Liver (tissue), 9 donors: ENCODE data around the gene ACD. TPM values are rescaled to one million over a fixed set of nuclear protein-coding genes. Genes with fewer than 3 reads are reported as not detected.

ENCODE experiments used
- DNase-seq: peaks from one replicate; pipeline ENCODE4 v3.0.0-alpha.2; 2017; ENCODE audit warnings: low spot score
- H3K27ac ChIP-seq, 2 donors: one replicate each; pipeline ENCODE4 v1.7.0; 2013; ENCODE audit warnings: inconsistent platforms in 2 of 2, low read length in 2 of 2, control low read depth in 1 of 2, low read depth in 1 of 2, mild to moderate bottlenecking in 1 of 2
- H3K27me3 ChIP-seq, 4 donors: one replicate each; pipeline versions ENCODE4 v1.6.1 to v1.7.0; 2013; ENCODE audit warnings: low read length in 3 of 4, inconsistent platforms in 1 of 4, mild to moderate bottlenecking in 1 of 4, moderate library complexity in 1 of 4; ENCODE audit not compliant: control insufficient read depth in 4 of 4, insufficient read depth in 4 of 4
- H3K36me3 ChIP-seq, 4 donors: one replicate each; pipeline versions ENCODE4 v1.6.1 to v1.7.0; 2013; ENCODE audit warnings: low read length in 3 of 4, mild to moderate bottlenecking in 3 of 4, low read depth in 1 of 4, moderate library complexity in 1 of 4; ENCODE audit not compliant: control insufficient read depth in 4 of 4, insufficient read depth in 3 of 4
- H3K4me1 ChIP-seq, 4 donors: one replicate each; pipeline versions ENCODE4 v1.6.1 to v1.7.0; 2013; ENCODE audit warnings: low read length in 3 of 4, mild to moderate bottlenecking in 3 of 4, moderate library complexity in 1 of 4; ENCODE audit not compliant: control insufficient read depth in 4 of 4, insufficient read depth in 4 of 4
- H3K4me3 ChIP-seq, 3 donors: one replicate each; pipeline versions ENCODE4 v1.6.1 to v1.7.0; 2013; ENCODE audit warnings: low read length in 3 of 3, control low read depth in 1 of 3, low read depth in 1 of 3, mild to moderate bottlenecking in 1 of 3
- H3K9ac ChIP-seq, 2 donors: one replicate each; pipeline ENCODE4 v1.7.0; 2013; ENCODE audit warnings: low read length in 2 of 2, mild to moderate bottlenecking in 2 of 2, moderate library complexity in 2 of 2, control low read depth in 1 of 2, low read depth in 1 of 2
- H3K9me3 ChIP-seq, 4 donors: one replicate each; pipeline versions ENCODE4 v1.6.1 to v1.7.0; 2013; ENCODE audit warnings: low read length in 3 of 4; ENCODE audit not compliant: control insufficient read depth in 4 of 4
- CTCF ChIP-seq: fragments of 150-350 bp; IDR thresholded peaks from 2 replicates; pipeline ENCODE4 v1.5.1; 2017; ENCODE audit warnings: improper control_type of control experiment, low read depth, low read length; ENCODE audit not compliant: missing input control
- FOXA1 ChIP-seq: IDR thresholded peaks from 2 replicates; pipeline ENCODE4 v1.6.1; 2016; ENCODE audit warnings: antibody characterized with exemption
- HNF4A ChIP-seq, 2 donors: conservative IDR thresholded peaks; 2 replicates each; pipeline ENCODE4 v1.6.1; 2016; ENCODE audit warnings: antibody characterized with exemption in 2 of 2, mild to moderate bottlenecking in 2 of 2
- HNF4G ChIP-seq: IDR thresholded peaks from 2 replicates; pipeline ENCODE4 v1.6.1; 2016; ENCODE audit warnings: antibody characterized with exemption
- JUND ChIP-seq, 2 donors: IDR thresholded peaks; 2 replicates each; pipeline ENCODE4 v1.6.1; 2016; ENCODE audit warnings: antibody characterized with exemption in 2 of 2
- NR2F2 ChIP-seq: IDR thresholded peaks from 2 replicates; pipeline ENCODE4 v1.6.1; 2016; ENCODE audit warnings: antibody characterized with exemption
- RAD21 ChIP-seq, 2 donors: IDR thresholded peaks; 2 replicates each; pipeline ENCODE4 v1.6.1; 2016; ENCODE audit warnings: antibody characterized with exemption in 2 of 2, mild to moderate bottlenecking in 2 of 2
- REST ChIP-seq: IDR thresholded peaks from 2 replicates; pipeline ENCODE4 v1.6.1; 2016; ENCODE audit warnings: antibody characterized with exemption, mild to moderate bottlenecking
- RXRA ChIP-seq, 2 donors: IDR thresholded peaks; 2 replicates each; pipeline ENCODE4 v1.6.1; 2017 to 2018; ENCODE audit warnings: antibody characterized with exemption in 2 of 2, mild to moderate bottlenecking in 1 of 2
- SP1 ChIP-seq: IDR thresholded peaks from 2 replicates; pipeline ENCODE4 v1.6.1; 2018; ENCODE audit warnings: antibody characterized with exemption, mild to moderate bottlenecking
- TAF1 ChIP-seq: conservative IDR thresholded peaks from 2 replicates; pipeline ENCODE4 v1.6.1; 2016; ENCODE audit warnings: antibody characterized with exemption, mild to moderate bottlenecking
- YY1 ChIP-seq: IDR thresholded peaks from 2 replicates; pipeline ENCODE4 v1.6.1; 2016; ENCODE audit warnings: antibody characterized with exemption, mild to moderate bottlenecking
- WGBS: extraction: QIAGEN DNeasy Blood & Tissue Kit; methylation state at CpG from one replicate; pipeline ENCODE4 v1.1.7; 2013; 5-methylcytosine and 5-hydroxymethylcytosine counted together
- polyA plus RNA-seq, 2 donors: library from polyadenylated mRNA; stranded (reverse) in 1 of 2; unstranded in 1 of 2; fragments of 200-250 nt in 1 of 2; fragments of >200 nt in 1 of 2; fragmentation: Nextera tagmentation in 1 of 2; extraction: Ambion mirVana in 1 of 2; gene quantifications; one replicate each; pipeline versions ENCODE4 v1.2.1 to v1.2.3, GENCODE V29; 2013 to 2015
- total RNA-seq, 2 donors: library from RNA; depleted of rRNA; stranded (reverse); fragments of >200 nt; gene quantifications; one replicate each; pipeline ENCODE4 v1.2.3, GENCODE V29; 2014
- TF ChIP-seq, protein P1 (sequence below): IDR thresholded peaks from 2 replicates; pipeline ENCODE4 v1.6.1; 2016; ENCODE audit warnings: antibody characterized with exemption
- TF ChIP-seq, protein P2 (sequence below): IDR thresholded peaks from 2 replicates; pipeline ENCODE4 v1.6.1; 2016; ENCODE audit warnings: antibody characterized with exemption
- TF ChIP-seq, protein P3 (sequence below): IDR thresholded peaks from 2 replicates; pipeline ENCODE4 v1.6.1; 2016; ENCODE audit warnings: antibody characterized with exemption
- donor health status: healthy.
- donor health status: healthy.
- donor health status: healthy.
- donor health status: healthy.
- donor health status: healthy.

ACD gene
- total and polyA plus RNA-seq, 4 donors: 4.3 to 5.6 (median 5.1) TPM

DNA sequence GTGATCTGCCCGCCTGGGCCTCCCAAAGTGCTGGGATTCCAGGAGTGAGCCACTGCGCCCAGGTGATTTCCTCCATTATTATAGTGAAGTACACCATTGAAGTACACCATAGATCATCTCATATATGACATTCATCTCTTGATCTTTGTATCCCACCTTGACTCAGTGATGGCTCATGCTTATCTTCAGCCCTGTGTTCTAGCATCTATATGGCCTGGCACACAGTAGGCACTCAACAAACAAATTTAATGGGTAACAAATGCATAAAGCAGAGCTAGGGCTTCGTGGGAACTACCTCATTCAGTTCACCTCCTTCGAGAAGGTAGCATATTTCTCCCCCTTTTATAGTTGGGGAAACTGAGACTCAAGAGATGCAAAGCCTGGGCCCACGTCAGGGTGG lies 5.5 kb upstream of the ACD start:
- H3K27me3 ChIP-seq: no peaks in the 10 kb centered on the region
- WGBS: 77% methylated on average over 5 of the region's 5 CpGs
- H3K36me3 ChIP-seq: no peaks in the 10 kb centered on the region
- peak overlapping the region in 1 of 3 donors; percentile 80 for H3K4me3 ChIP-seq
- H3K9ac ChIP-seq: peak overlapping the region in 1 of 2 donors; percentile 6
- no peak for DNase-seq
- no peak overlapping the region for H3K27ac ChIP-seq
- H3K4me1 ChIP-seq: peaks cover 21 to 74% (median 51%) of the 10 kb centered on the region in 4 donors
- TF ChIP-seq NR2F2 (no peak), TAF1 (no peak), YY1 (no peak)
- H3K9me3 ChIP-seq: no peaks in the 10 kb centered on the region

DNA sequence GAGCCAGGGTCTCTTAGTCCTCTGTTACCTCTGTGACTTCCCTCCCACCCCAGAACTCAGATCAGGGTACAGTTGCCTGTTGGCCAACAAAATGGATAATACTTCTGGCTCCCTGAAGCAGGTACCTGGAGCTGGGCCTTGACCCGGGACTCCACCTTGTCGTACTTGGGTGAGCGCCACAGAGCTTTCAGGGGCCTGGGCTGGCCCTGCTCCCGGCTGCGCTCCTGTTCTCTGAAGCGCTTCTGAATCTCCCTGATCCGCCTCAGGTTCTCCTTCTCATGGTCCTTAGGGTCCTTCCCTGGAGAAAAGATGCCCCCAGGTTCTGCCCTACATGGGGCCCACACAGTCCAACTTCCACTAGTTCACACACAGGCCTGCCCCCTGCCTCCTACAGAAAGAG lies 4.8 kb upstream of the ACD start:
- Histone ChIP-seq H3K4me1 (peaks cover 21 to 78% (median 54%) of the 10 kb centered on the region in 4 donors), H3K27ac (no peak overlapping the region), H3K9ac (no peak overlapping the region), H3K9me3 (no peaks in the 10 kb centered on the region), H3K27me3 (no peaks in the 10 kb centered on the region), H3K36me3 (no peaks in the 10 kb centered on the region), H3K4me3 (no peak overlapping the region)
- DNase-seq: no peak
- WGBS: 89% methylated on average over 7 of the region's 7 CpGs
- TF ChIP-seq HNF4G (no peak), HNF4A (conservative IDR thresholded peaks at IDR 0.05) (no peak), CTCF (no peak), SP1 (no peak), JUND (IDR thresholded peaks at IDR 0.05) (no peak), YY1 (no peak), RAD21 (IDR thresholded peaks at IDR 0.05) (no peak), TAF1 (no peak), FOXA1 (no peak), REST (no peak), NR2F2 (no peak), RXRA (IDR thresholded peaks at IDR 0.05) (no peak)
- TF ChIP-seq, protein P1, sequence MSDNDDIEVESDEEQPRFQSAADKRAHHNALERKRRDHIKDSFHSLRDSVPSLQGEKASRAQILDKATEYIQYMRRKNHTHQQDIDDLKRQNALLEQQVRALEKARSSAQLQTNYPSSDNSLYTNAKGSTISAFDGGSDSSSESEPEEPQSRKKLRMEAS: no peak
- TF ChIP-seq, protein P2, sequence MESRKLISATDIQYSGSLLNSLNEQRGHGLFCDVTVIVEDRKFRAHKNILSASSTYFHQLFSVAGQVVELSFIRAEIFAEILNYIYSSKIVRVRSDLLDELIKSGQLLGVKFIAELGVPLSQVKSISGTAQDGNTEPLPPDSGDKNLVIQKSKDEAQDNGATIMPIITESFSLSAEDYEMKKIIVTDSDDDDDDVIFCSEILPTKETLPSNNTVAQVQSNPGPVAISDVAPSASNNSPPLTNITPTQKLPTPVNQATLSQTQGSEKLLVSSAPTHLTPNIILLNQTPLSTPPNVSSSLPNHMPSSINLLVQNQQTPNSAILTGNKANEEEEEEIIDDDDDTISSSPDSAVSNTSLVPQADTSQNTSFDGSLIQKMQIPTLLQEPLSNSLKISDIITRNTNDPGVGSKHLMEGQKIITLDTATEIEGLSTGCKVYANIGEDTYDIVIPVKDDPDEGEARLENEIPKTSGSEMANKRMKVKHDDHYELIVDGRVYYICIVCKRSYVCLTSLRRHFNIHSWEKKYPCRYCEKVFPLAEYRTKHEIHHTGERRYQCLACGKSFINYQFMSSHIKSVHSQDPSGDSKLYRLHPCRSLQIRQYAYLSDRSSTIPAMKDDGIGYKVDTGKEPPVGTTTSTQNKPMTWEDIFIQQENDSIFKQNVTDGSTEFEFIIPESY: no peak
- TF ChIP-seq, protein P3, sequence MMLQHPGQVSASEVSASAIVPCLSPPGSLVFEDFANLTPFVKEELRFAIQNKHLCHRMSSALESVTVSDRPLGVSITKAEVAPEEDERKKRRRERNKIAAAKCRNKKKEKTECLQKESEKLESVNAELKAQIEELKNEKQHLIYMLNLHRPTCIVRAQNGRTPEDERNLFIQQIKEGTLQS: no peak
